Nephron progenitor cell (in vitro differentiated cells): ENCODE measurements around the gene PDS5A.
A peak's percentile ranks its signal among the peaks of the same experiment; 100 is the strongest.
"Not testable (repeated sequence)": the region's sequence is repeated elsewhere in the genome, so short reads cannot be mapped to it uniquely, and the experiment has no call there.

Experiments
- DNase-seq: peaks from one replicate; pipeline ENCODE4 v3.0.0; 2021
- H3K27ac Mint-ChIP-seq: 2 replicates; pipeline ENCODE4 v1.8.0; 2021; ENCODE audit warnings: mild to moderate bottlenecking, moderate library complexity, mixed read lengths
- H3K27me3 Mint-ChIP-seq: 2 replicates; pipeline ENCODE4 v1.8.0; 2021; ENCODE audit warnings: mild to moderate bottlenecking, low read depth, mixed read lengths; ENCODE audit not compliant: poor library complexity
- H3K36me3 Mint-ChIP-seq: 2 replicates; pipeline ENCODE4 v1.8.0; 2021; ENCODE audit warnings: low read depth, mixed read lengths
- H3K4me1 Mint-ChIP-seq: 2 replicates; pipeline ENCODE4 v1.8.0; 2021; ENCODE audit warnings: mixed read lengths
- H3K4me3 Mint-ChIP-seq: 2 replicates; pipeline ENCODE4 v1.8.0; 2021; ENCODE audit warnings: mild to moderate bottlenecking, moderate library complexity, mixed read lengths
- H3K9me3 Mint-ChIP-seq: 2 replicates; pipeline ENCODE4 v1.8.0; 2021; ENCODE audit warnings: mild to moderate bottlenecking, moderate library complexity, mixed read lengths
- CTCF ChIP-seq: fragments of 200-600 bp; sonication (generic); IDR thresholded peaks from 2 replicates; pipeline ENCODE4 v1.5.0; 2021; ENCODE audit warnings: antibody characterized with exemption

The PDS5A gene

DNA sequence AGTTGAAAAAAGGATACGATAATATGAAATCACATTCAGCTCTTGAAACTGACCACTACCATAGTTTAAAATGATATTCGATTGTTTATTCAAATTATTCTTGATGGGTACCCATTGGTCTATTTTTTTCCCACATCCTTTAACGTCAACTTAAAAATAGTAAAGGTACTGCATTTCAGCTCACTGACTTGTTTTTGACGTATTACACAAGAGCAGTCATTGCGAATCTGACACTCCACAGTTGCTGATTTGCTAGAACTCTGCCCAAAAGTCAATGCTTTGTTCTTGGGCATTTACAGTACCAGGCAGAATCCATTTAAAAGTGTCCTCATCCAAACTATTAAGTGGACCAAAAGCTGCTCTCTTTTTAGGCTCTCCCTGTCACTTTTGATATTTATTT lies 1.2 kb upstream of the PDS5A start:
- H3K9me3 Mint-ChIP-seq, result peaks cover 8% of the 10 kb centered on the region
- no peak for TF ChIP-seq CTCF

GRCh38 chr4:39978378-39978775 lies 666 bp upstream of the PDS5A start:
- peak overlapping the region; percentile 96 for H3K27ac Mint-ChIP-seq
- no peak for TF ChIP-seq CTCF
- H3K36me3 Mint-ChIP-seq, result peaks cover 29% of the 10 kb centered on the region
- peak overlapping the region; percentile 88 for H3K4me3 Mint-ChIP-seq
- DNase-seq, result no peak
- peaks cover 10% of the 10 kb centered on the region for H3K9me3 Mint-ChIP-seq
- H3K27me3 Mint-ChIP-seq, result no peaks in the 10 kb centered on the region
- H3K4me1 Mint-ChIP-seq, result peaks cover 23% of the 10 kb centered on the region

More for the DNA sequence above, 1.2 kb upstream of the PDS5A start:
- Mint-ChIP-seq H3K36me3 (peaks cover 23% of the 10 kb centered on the region), H3K27me3 (no peaks in the 10 kb centered on the region), H3K4me3 (peak overlapping the region; percentile 47), H3K27ac (no peak overlapping the region), H3K4me1 (peaks cover 20% of the 10 kb centered on the region)
- DNase-seq, result no peak

DNA sequence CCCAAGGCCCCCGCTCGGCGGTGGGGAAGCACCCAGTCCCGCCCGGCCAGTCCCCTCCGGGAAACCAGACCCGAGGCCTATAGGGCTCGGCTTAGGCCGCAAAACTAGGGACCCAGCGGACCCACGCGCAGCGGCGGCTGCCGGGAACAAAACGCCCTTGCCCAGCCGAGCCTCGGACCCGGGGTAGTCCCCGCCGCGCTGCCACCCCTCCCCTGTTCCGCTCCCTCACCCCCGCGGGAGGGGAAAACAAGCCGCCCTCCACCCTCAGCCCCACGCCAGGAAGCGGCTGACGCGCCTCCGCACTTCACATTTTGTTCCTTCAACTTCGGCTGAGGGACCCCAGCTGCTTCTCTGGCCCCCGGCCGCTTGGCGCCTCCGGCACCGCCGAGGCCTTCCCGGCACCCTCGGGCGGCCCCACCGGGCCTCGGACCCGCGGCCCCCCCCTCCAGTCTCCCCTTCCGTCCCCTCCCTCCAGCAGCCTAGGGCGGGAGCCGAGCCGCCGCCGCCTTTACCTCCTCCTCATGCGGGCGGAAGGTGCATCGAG lies 694 bp downstream of the PDS5A start:
- Mint-ChIP-seq H3K27ac (no peak overlapping the region), H3K4me1 (peaks cover 27% of the 10 kb centered on the region), H3K27me3 (no peaks in the 10 kb centered on the region), H3K9me3 (peaks cover 14% of the 10 kb centered on the region), H3K36me3 (peaks cover 36% of the 10 kb centered on the region), H3K4me3 (peak overlapping the region; percentile 89)
- DNase-seq, result peak; percentile 59
- TF ChIP-seq CTCF, result no peak

DNA sequence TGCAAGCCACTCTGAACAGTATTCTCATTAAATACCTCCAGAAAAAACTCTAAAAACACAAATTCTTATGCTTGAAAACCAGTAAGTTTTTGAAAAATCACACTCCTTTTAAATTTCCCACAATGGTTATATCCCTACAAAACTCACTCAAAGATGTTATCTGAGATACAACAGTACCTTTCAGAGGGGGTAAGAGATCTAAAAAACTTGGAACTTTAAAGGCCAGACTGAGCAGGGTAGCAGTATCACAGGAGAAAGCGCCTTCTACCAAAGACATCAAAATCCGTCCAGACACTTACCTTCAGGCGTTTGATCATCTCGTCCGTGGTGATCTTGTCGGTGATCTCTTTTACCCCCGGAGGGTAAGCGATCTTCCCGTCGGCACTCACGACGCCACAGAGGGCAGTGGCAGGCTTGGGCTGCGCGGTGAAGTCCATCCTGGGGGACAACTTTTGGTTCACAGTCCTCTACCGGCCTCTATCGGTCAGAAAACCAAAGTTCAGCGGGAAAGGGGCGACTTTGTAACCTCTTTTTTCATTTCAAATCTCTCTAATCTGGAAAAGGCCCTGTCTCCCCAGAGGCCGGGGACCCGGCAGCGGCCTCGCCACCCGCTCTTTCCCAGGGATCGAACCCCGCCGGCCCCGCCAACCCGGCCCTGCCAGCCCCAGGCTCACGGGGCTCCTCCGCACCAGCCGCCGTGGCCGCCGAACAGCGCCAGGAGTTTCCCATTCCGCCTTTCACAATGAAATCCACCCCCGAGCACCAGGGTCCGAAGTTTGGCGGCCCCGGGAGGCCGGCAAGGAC lies 1.4 kb downstream of the PDS5A start:
- Mint-ChIP-seq H3K27ac (peak overlapping the region; percentile 62), H3K36me3 (peaks cover 43% of the 10 kb centered on the region), H3K4me3 (peak overlapping the region; percentile 89), H3K4me1 (peaks cover 27% of the 10 kb centered on the region), H3K9me3 (peaks cover 14% of the 10 kb centered on the region), H3K27me3 (no peaks in the 10 kb centered on the region)
- peak; percentile 77 for DNase-seq
- TF ChIP-seq CTCF, result peak; percentile 88

DNA sequence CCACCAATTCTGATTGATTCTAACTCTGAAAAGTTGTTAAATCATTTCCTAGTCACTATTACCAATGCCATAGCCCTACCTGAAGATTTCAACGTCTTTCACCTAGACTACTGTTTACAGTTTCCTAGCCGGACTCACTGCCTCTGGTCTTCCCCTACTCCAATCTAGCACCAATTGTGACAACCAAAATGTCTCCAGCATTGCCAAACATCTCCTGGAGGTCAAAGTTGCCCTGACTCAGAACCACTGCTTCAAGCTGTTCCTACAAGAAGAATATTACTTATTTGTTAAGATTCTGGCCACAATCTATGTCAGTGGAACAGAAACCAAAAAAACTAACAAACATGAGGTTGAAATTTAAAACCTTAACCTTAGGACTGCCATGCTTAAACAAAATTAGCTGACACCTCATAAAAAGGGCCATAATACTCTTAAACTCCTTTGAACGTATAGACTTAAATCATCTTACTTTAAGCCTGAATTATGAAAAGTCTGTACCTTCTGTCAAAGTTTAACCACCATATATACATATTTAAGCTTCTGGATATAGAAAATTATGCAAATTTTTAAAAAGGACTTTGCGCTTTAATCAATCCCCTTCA lies 2.1 kb downstream of the PDS5A start:
- H3K36me3 Mint-ChIP-seq, result peaks cover 51% of the 10 kb centered on the region
- H3K27ac Mint-ChIP-seq, result no peak overlapping the region
- no peak for TF ChIP-seq CTCF

DNA sequence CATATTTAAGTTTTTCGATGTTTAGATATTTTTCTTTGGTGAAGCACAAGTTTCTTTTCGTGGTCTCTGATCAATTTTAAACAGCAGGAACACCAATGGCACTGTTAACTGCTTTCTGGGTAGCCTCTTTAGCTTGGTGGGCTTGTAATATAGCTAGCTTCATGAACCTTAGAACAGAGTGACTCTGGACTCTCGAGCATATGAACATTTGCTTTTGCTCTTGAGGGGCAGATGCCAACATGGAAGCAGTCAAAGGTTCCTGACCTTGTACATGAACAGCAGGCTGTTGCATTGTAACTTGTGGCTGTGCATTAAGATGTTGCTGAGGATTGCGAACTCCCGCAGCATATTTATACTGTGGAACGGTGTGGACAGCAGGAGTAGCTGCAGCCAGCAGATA lies 4.7 kb downstream of the PDS5A start:
- not testable (repeated sequence) for H3K27me3 Mint-ChIP-seq, DNase-seq, H3K4me3 Mint-ChIP-seq, H3K27ac Mint-ChIP-seq
- Mint-ChIP-seq H3K9me3 (peaks cover 14% of the 10 kb centered on the region), H3K36me3 (peaks cover 68% of the 10 kb centered on the region), H3K4me1 (peaks cover 42% of the 10 kb centered on the region)

More for the DNA sequence above, 2.1 kb downstream of the PDS5A start:
- DNase-seq, result no peak
- Mint-ChIP-seq H3K4me3 (peak overlapping the region; percentile 89), H3K27me3 (no peaks in the 10 kb centered on the region), H3K9me3 (peaks cover 14% of the 10 kb centered on the region), H3K4me1 (peaks cover 34% of the 10 kb centered on the region)
